Measurements from ENCODE around the gene SNX24.

- TF ChIP-seq CTCF (IDR thresholded peaks at IDR 0.05) (no peak), POLR2A (IDR thresholded peaks at IDR 0.05) (peak in 1 of 4 donors; percentile 23), POLR2AphosphoS5 (IDR thresholded peaks at IDR 0.05) (peak; percentile 37 to 79 (median 69)), EP300 (IDR thresholded peaks at IDR 0.05) (no peak)
These were observed 191.1 kb downstream of the SNX24 start, which contains the start of gene PPIC for GRCh38 chr5:123036391-123037103.
